CD4-positive, CD25-positive, alpha-beta regulatory T cell (primary cell): Measurements from ENCODE around the gene HNF1B. TPM values are rescaled to one million over a fixed set of nuclear protein-coding genes. Genes with fewer than 3 reads are reported as not detected.

Experiments used
- ATAC-seq, 2 donors: fragments of 150-1000 bp; cut with Tn5 transposase; one replicate each; pipeline ENCODE4 v1.10.0; 2021; ENCODE audit warnings: low read depth in 2 of 2, moderate number of reproducible peaks in 2 of 2, moderate library complexity in 1 of 2
- DNase-seq, 3 donors: peaks; one replicate each; pipeline versions ENCODE4 v3.0.0 to v3.0.0-alpha.2; 2012 to 2022; ENCODE audit warnings: mixed read lengths in 1 of 3
- H3K27ac ChIP-seq: one replicate; pipeline ENCODE4 v1.7.0; 2013; ENCODE audit warnings: mild to moderate bottlenecking, low read length; ENCODE audit not compliant: insufficient read depth, poor library complexity, severe bottlenecking
- H3K27me3 ChIP-seq: one replicate; pipeline ENCODE4 v1.7.0; 2013; ENCODE audit warnings: low read length; ENCODE audit not compliant: control insufficient read depth, insufficient read depth
- H3K36me3 ChIP-seq: one replicate; pipeline ENCODE4 v1.7.0; 2013; ENCODE audit warnings: mild to moderate bottlenecking, low read length, moderate library complexity; ENCODE audit not compliant: control insufficient read depth, insufficient read depth
- H3K4me1 ChIP-seq: 2 replicates; pipeline ENCODE4 v1.7.0; 2013; ENCODE audit warnings: mild to moderate bottlenecking, low read length; ENCODE audit not compliant: insufficient read depth, control insufficient read depth, poor library complexity, severe bottlenecking
- H3K4me3 ChIP-seq: one replicate; pipeline ENCODE4 v1.7.0; 2013; ENCODE audit warnings: low read depth, mild to moderate bottlenecking, low read length, moderate library complexity
- H3K9me3 ChIP-seq, 2 experiments: 1 replicate in 1 of 2; 2 replicates in 1 of 2; pipeline ENCODE4 v1.7.0; 2013; ENCODE audit warnings: low read length in 2 of 2, mild to moderate bottlenecking in 1 of 2, moderate library complexity in 1 of 2; ENCODE audit not compliant: control insufficient read depth in 2 of 2
- H3K27ac Mint-ChIP-seq, 3 donors: one replicate each; pipeline ENCODE4 v1.8.0; 2020 to 2022; ENCODE audit warnings: mild to moderate bottlenecking in 3 of 3, mixed read lengths in 3 of 3, moderate library complexity in 2 of 3
- H3K27me3 Mint-ChIP-seq: one replicate; pipeline ENCODE4 v1.8.0; 2022; ENCODE audit warnings: mild to moderate bottlenecking, mixed read lengths
- H3K36me3 Mint-ChIP-seq: one replicate; pipeline ENCODE4 v1.8.0; 2020; ENCODE audit warnings: mixed read lengths
- H3K4me1 Mint-ChIP-seq, 4 donors: one replicate each; pipeline ENCODE4 v1.8.0; 2020 to 2022; ENCODE audit warnings: mixed read lengths in 4 of 4, mild to moderate bottlenecking in 1 of 4
- H3K4me3 Mint-ChIP-seq, 4 donors: one replicate each; pipeline ENCODE4 v1.8.0; 2020 to 2022; ENCODE audit warnings: mild to moderate bottlenecking in 4 of 4, mixed read lengths in 4 of 4, moderate library complexity in 3 of 4
- H3K9me3 Mint-ChIP-seq, 7 donors: one replicate each; pipeline ENCODE4 v1.8.0; 2020 to 2022; ENCODE audit warnings: mixed read lengths in 7 of 7, mild to moderate bottlenecking in 3 of 7, moderate library complexity in 2 of 7
- polyA plus RNA-seq, 4 donors: library from polyadenylated mRNA; unstranded; fragments of 300-500 nt; fragmentation: Illumina TruSeq; gene quantifications; one replicate each; pipeline ENCODE4 v1.2.3, GENCODE V29; 2021
- total RNA-seq: library from RNA; stranded (reverse); gene quantifications from one replicate; pipeline ENCODE4 v1.2.3, GENCODE V29; 2022

The HNF1B gene
- total and polyA plus RNA-seq, 5 donors from 2014 or later, result not detected

- H3K27me3 Mint-ChIP-seq, result peaks cover 53% of the 10 kb centered on the region
- Histone ChIP-seq H3K27me3 (no peaks in the 10 kb centered on the region), H3K27ac (no peak overlapping the region), H3K4me1 (no peaks in the 10 kb centered on the region), H3K4me3 (no peak overlapping the region), H3K9me3 (no peaks in the 10 kb centered on the region), H3K36me3 (no peaks in the 10 kb centered on the region)
- DNase-seq (peak in 1 of 3 donors; percentile 37), ATAC-seq (no peak)
- no peak overlapping the region for H3K27ac Mint-ChIP-seq
- H3K4me1 Mint-ChIP-seq, result peaks cover 0 to 13% (median 11%) of the 10 kb centered on the region in 4 donors
- H3K4me3 Mint-ChIP-seq, result peak overlapping the region in 1 of 4 donors; percentile 17
- no peaks in the 10 kb centered on the region for H3K36me3 Mint-ChIP-seq
- H3K9me3 Mint-ChIP-seq, result no peaks in the 10 kb centered on the region
Observed at GRCh38 chr17:37761059-37761458, 16.2 kb upstream of the HNF1B start.

GRCh38 chr17:37759014-37759637 is 14.3 kb upstream of the HNF1B start:
- Mint-ChIP-seq H3K4me3 (no peak overlapping the region), H3K27ac (peak overlapping the region in 1 of 3 donors; percentile 83), H3K9me3 (no peaks in the 10 kb centered on the region), H3K36me3 (no peaks in the 10 kb centered on the region), H3K27me3 (peaks cover 59% of the 10 kb centered on the region), H3K4me1 (peaks cover 0 to 6% (median 3%) of the 10 kb centered on the region in 4 donors)
- Histone ChIP-seq H3K4me3 (no peak overlapping the region), H3K4me1 (no peaks in the 10 kb centered on the region), H3K27me3 (no peaks in the 10 kb centered on the region), H3K27ac (no peak overlapping the region), H3K36me3 (no peaks in the 10 kb centered on the region), H3K9me3 (no peaks in the 10 kb centered on the region)
- DNase-seq, result no peak
- ATAC-seq, result no peak

GRCh38 chr17:37756051-37756450 is 11.2 kb upstream of the HNF1B start:
- no peaks in the 10 kb centered on the region for H3K36me3 ChIP-seq
- ATAC-seq (no peak), DNase-seq (no peak)
- H3K27ac Mint-ChIP-seq, result no peak overlapping the region
- H3K4me3 ChIP-seq, result no peak overlapping the region
- no peaks in the 10 kb centered on the region for H3K9me3 Mint-ChIP-seq
- no peaks in the 10 kb centered on the region for H3K4me1 ChIP-seq
- H3K9me3 ChIP-seq, result no peaks in the 10 kb centered on the region
- no peak overlapping the region for H3K4me3 Mint-ChIP-seq
- no peak overlapping the region for H3K27ac ChIP-seq
- no peaks in the 10 kb centered on the region for H3K36me3 Mint-ChIP-seq
- peaks cover 57% of the 10 kb centered on the region for H3K27me3 Mint-ChIP-seq
- peaks cover 0 to 2% (median 1%) of the 10 kb centered on the region in 4 donors for H3K4me1 Mint-ChIP-seq
- no peaks in the 10 kb centered on the region for H3K27me3 ChIP-seq

GRCh38 chr17:37755455-37755854 is 10.6 kb upstream of the HNF1B start:
- DNase-seq (no peak), ATAC-seq (no peak)
- no peaks in the 10 kb centered on the region for H3K4me1 ChIP-seq
- no peak overlapping the region for H3K27ac Mint-ChIP-seq
- no peaks in the 10 kb centered on the region for H3K9me3 ChIP-seq
- H3K27me3 ChIP-seq, result no peaks in the 10 kb centered on the region
- no peaks in the 10 kb centered on the region for H3K9me3 Mint-ChIP-seq
- H3K27ac ChIP-seq, result no peak overlapping the region
- no peaks in the 10 kb centered on the region for H3K36me3 ChIP-seq
- H3K27me3 Mint-ChIP-seq, result peaks cover 60% of the 10 kb centered on the region
- no peaks in the 10 kb centered on the region for H3K36me3 Mint-ChIP-seq
- no peak overlapping the region for H3K4me3 Mint-ChIP-seq
- H3K4me1 Mint-ChIP-seq, result no peaks in the 10 kb centered on the region
- no peak overlapping the region for H3K4me3 ChIP-seq

GRCh38 chr17:37754363-37754762 is 9.5 kb upstream of the HNF1B start:
- Mint-ChIP-seq H3K4me1 (no peaks in the 10 kb centered on the region), H3K27me3 (peaks cover 55% of the 10 kb centered on the region), H3K9me3 (no peaks in the 10 kb centered on the region), H3K36me3 (no peaks in the 10 kb centered on the region), H3K27ac (no peak overlapping the region), H3K4me3 (no peak overlapping the region)
- H3K27me3 ChIP-seq, result no peaks in the 10 kb centered on the region
- no peaks in the 10 kb centered on the region for H3K9me3 ChIP-seq
- no peak overlapping the region for H3K4me3 ChIP-seq
- DNase-seq (no peak), ATAC-seq (no peak)
- no peak overlapping the region for H3K27ac ChIP-seq
- H3K36me3 ChIP-seq, result no peaks in the 10 kb centered on the region
- H3K4me1 ChIP-seq, result no peaks in the 10 kb centered on the region

- Mint-ChIP-seq H3K36me3 (no peaks in the 10 kb centered on the region), H3K9me3 (no peaks in the 10 kb centered on the region), H3K27ac (no peak overlapping the region), H3K4me3 (no peak overlapping the region), H3K4me1 (no peaks in the 10 kb centered on the region), H3K27me3 (peaks cover 58% of the 10 kb centered on the region)
- Histone ChIP-seq H3K9me3 (no peaks in the 10 kb centered on the region), H3K27me3 (peaks cover 8% of the 10 kb centered on the region), H3K27ac (no peak overlapping the region), H3K4me1 (no peaks in the 10 kb centered on the region), H3K4me3 (no peak overlapping the region), H3K36me3 (no peaks in the 10 kb centered on the region)
- ATAC-seq (no peak), DNase-seq (no peak)
Observed at GRCh38 chr17:37752482-37752881, 7.6 kb upstream of the HNF1B start.

GRCh38 chr17:37750768-37751475 is 6.1 kb upstream of the HNF1B start:
- ATAC-seq (no peak), DNase-seq (no peak)
- Mint-ChIP-seq H3K9me3 (peaks cover 0 to 2% (median 0%) of the 10 kb centered on the region in 7 donors), H3K36me3 (no peaks in the 10 kb centered on the region), H3K27ac (no peak overlapping the region), H3K4me3 (no peak overlapping the region), H3K4me1 (no peaks in the 10 kb centered on the region), H3K27me3 (peaks cover 68% of the 10 kb centered on the region)
- no peaks in the 10 kb centered on the region for H3K4me1 ChIP-seq
- no peaks in the 10 kb centered on the region for H3K36me3 ChIP-seq
- no peak overlapping the region for H3K27ac ChIP-seq
- H3K9me3 ChIP-seq, result no peaks in the 10 kb centered on the region
- H3K4me3 ChIP-seq, result no peak overlapping the region
- H3K27me3 ChIP-seq, result peaks cover 22% of the 10 kb centered on the region

GRCh38 chr17:37750292-37750691 is 5.4 kb upstream of the HNF1B start:
- Histone ChIP-seq H3K36me3 (no peaks in the 10 kb centered on the region), H3K4me3 (no peak overlapping the region), H3K27ac (no peak overlapping the region), H3K27me3 (peaks cover 22% of the 10 kb centered on the region), H3K4me1 (peaks cover 2% of the 10 kb centered on the region), H3K9me3 (no peaks in the 10 kb centered on the region)
- peaks cover 0 to 3% (median 2%) of the 10 kb centered on the region in 4 donors for H3K4me1 Mint-ChIP-seq
- peaks cover 0 to 2% (median 0%) of the 10 kb centered on the region in 7 donors for H3K9me3 Mint-ChIP-seq
- no peak overlapping the region for H3K27ac Mint-ChIP-seq
- peaks cover 71% of the 10 kb centered on the region for H3K27me3 Mint-ChIP-seq
- H3K4me3 Mint-ChIP-seq, result no peak overlapping the region
- DNase-seq, result no peak
- ATAC-seq, result no peak
- no peaks in the 10 kb centered on the region for H3K36me3 Mint-ChIP-seq
